ENCODE results near the gene TBC1D1. TPM values are rescaled to one million over a fixed set of nuclear protein-coding genes. Genes with fewer than 3 reads are reported as not detected.

Gene TBC1D1
- total RNA-seq, 1 experiment from 2014 or later, result 28.5 TPM

GRCh38 chr4:38145033-38145678 is 254.3 kb downstream of the TBC1D1 start:
- POLR2A ChIA-PET, result no interaction called here
- intact Hi-C loops (cut with micrococcal nuclease; ENCODE audit: unreplicated experiment), result no loop called here
- Histone ChIP-seq H3K4me1 (0 out of 2 replicates have a peak, but pooled peaks cover 3% of the 10 kb centered on the region), H3K27me3 (replicated peaks; ENCODE audit: control insufficient read depth, insufficient read depth, low read length) (no peaks in the 10 kb centered on the region), H3K4me3 (ENCODE audit: low read depth, low read length) (no peak overlapping the region), H3K36me3 (ENCODE audit: control insufficient read depth, insufficient read depth, low read length) (no peaks in the 10 kb centered on the region; the same call in 1 of the 2 replicates), H3K9me3 (no peaks in the 10 kb centered on the region)
- H3K36me3 Mint-ChIP-seq (ENCODE audit: insufficient read depth, unreplicated experiment), result no peaks in the 10 kb centered on the region
- no TSS peak for BruUV-seq (replicated peaks)
- H3K27me3 Mint-ChIP-seq (ENCODE audit: insufficient read depth, unreplicated experiment), result no peaks in the 10 kb centered on the region
- no peak for TF ChIP-seq CTCF (IDR thresholded peaks at IDR 0.05; ENCODE audit: insufficient read depth in 1 of 2, low read depth in 1 of 2, low read length in 1 of 2, severe bottlenecking in 1 of 2, unreplicated experiment in 1 of 2)
- DNase-seq, result no peak
- H3K4me1 Mint-ChIP-seq (ENCODE audit: low read depth, unreplicated experiment), result peaks cover 6% of the 10 kb centered on the region
- no peak overlapping the region for H3K27ac Mint-ChIP-seq (ENCODE audit: unreplicated experiment)
- H3K4me3 Mint-ChIP-seq (ENCODE audit: unreplicated experiment), result no peak overlapping the region
- CTCF ChIA-PET, result interaction anchor here (1.1 kb wide), 1 partner anchor 34 kb away, joined by 3 read pairs; no protein-coding TSS in a partner anchor
- no peaks in the 10 kb centered on the region for H3K9me3 Mint-ChIP-seq (ENCODE audit: unreplicated experiment)

- Histone ChIP-seq H3K9me3 (no peaks in the 10 kb centered on the region), H3K27me3 (replicated peaks; ENCODE audit: control insufficient read depth, insufficient read depth, low read length) (no peaks in the 10 kb centered on the region), H3K4me3 (ENCODE audit: low read depth, low read length) (no peak overlapping the region), H3K36me3 (ENCODE audit: control insufficient read depth, insufficient read depth, low read length) (no peaks in the 10 kb centered on the region; the same call in 1 of the 2 replicates), H3K4me1 (0 out of 2 replicates have a peak, but pooled peaks cover 3% of the 10 kb centered on the region)
- DNase-seq, result no peak
- no peak for TF ChIP-seq CTCF (IDR thresholded peaks at IDR 0.05; ENCODE audit: insufficient read depth in 1 of 2, low read depth in 1 of 2, low read length in 1 of 2, severe bottlenecking in 1 of 2, unreplicated experiment in 1 of 2)
- H3K4me1 Mint-ChIP-seq (ENCODE audit: low read depth, unreplicated experiment), result peaks cover 6% of the 10 kb centered on the region
- POLR2A ChIA-PET, result no interaction called here
- H3K27ac Mint-ChIP-seq (ENCODE audit: unreplicated experiment), result no peak overlapping the region
- H3K27me3 Mint-ChIP-seq (ENCODE audit: insufficient read depth, unreplicated experiment), result no peaks in the 10 kb centered on the region
- no peak overlapping the region for H3K4me3 Mint-ChIP-seq (ENCODE audit: unreplicated experiment)
- no peaks in the 10 kb centered on the region for H3K9me3 Mint-ChIP-seq (ENCODE audit: unreplicated experiment)
- no TSS peak for BruUV-seq (replicated peaks)
- CTCF ChIA-PET, result no interaction called here
- intact Hi-C loops (cut with micrococcal nuclease; ENCODE audit: unreplicated experiment), result no loop called here
- H3K36me3 Mint-ChIP-seq (ENCODE audit: insufficient read depth, unreplicated experiment), result no peaks in the 10 kb centered on the region
These were observed 254.9 kb downstream of the TBC1D1 start for GRCh38 chr4:38145741-38146140.

- no peak overlapping the region for H3K27ac Mint-ChIP-seq (ENCODE audit: unreplicated experiment)
- POLR2A ChIA-PET, result no interaction called here
- H3K27me3 Mint-ChIP-seq (ENCODE audit: insufficient read depth, unreplicated experiment), result no peaks in the 10 kb centered on the region
These were observed 255.5 kb downstream of the TBC1D1 start for GRCh38 chr4:38146383-38146782.

More at GRCh38 chr4:38146383-38146782, 255.5 kb downstream of the TBC1D1 start:
- no peak for DNase-seq
- 0 out of 2 replicates have a peak, but pooled peaks cover 3% of the 10 kb centered on the region for H3K4me1 ChIP-seq
- TF ChIP-seq CTCF (IDR thresholded peaks at IDR 0.05; ENCODE audit: insufficient read depth in 1 of 2, low read depth in 1 of 2, low read length in 1 of 2, severe bottlenecking in 1 of 2, unreplicated experiment in 1 of 2), result no peak
- Mint-ChIP-seq H3K9me3 (ENCODE audit: unreplicated experiment) (no peaks in the 10 kb centered on the region), H3K36me3 (ENCODE audit: insufficient read depth, unreplicated experiment) (no peaks in the 10 kb centered on the region), H3K4me3 (ENCODE audit: unreplicated experiment) (no peak overlapping the region), H3K4me1 (ENCODE audit: low read depth, unreplicated experiment) (peaks cover 6% of the 10 kb centered on the region)
- H3K36me3 ChIP-seq (ENCODE audit: control insufficient read depth, insufficient read depth, low read length), result no peaks in the 10 kb centered on the region; the same call in 1 of the 2 replicates
- BruUV-seq (replicated peaks), result no TSS peak
- no peaks in the 10 kb centered on the region for H3K27me3 ChIP-seq (replicated peaks; ENCODE audit: control insufficient read depth, insufficient read depth, low read length)
- no peak overlapping the region for H3K4me3 ChIP-seq (ENCODE audit: low read depth, low read length)
- no peaks in the 10 kb centered on the region for H3K9me3 ChIP-seq
- CTCF ChIA-PET, result no interaction called here
- intact Hi-C loops (cut with micrococcal nuclease; ENCODE audit: unreplicated experiment), result no loop called here

Data from Caco-2 (cell line).